ENCODE results near the gene PMVK. TPM values are rescaled to one million over a fixed set of nuclear protein-coding genes. Genes with fewer than 3 reads are reported as not detected.
A peak's percentile ranks its signal among the peaks of the same experiment; 100 is the strongest.

Gene PMVK
- total RNA-seq, 1 experiment from 2014 or later: 26.3 TPM

GRCh38 chr1:154944401-154945159, 8.1 kb upstream of the PMVK start:
- H2BK20ac ChIP-seq (ENCODE audit: low read depth, low read length, poor library complexity, severe bottlenecking): no peak overlapping the region
- TF ChIP-seq CTCF (conservative IDR thresholded peaks at IDR 0.05): no peak
- H3K4me2 ChIP-seq (ENCODE audit: insufficient read depth, insufficient read length, low read length): no peak overlapping the region
- no peak for DNase-seq
- peak overlapping the region in 1 of 3 experiments; percentile 4; a peak in 2 of 7 replicates for H3K27ac Mint-ChIP-seq
- H3K9me3 Mint-ChIP-seq: no peaks in the 10 kb centered on the region
- no peaks in the 10 kb centered on the region for H3K79me1 ChIP-seq (ENCODE audit: insufficient read depth, low read depth, low read length, poor library complexity, severe bottlenecking)
- no peak overlapping the region for H3K4ac ChIP-seq (ENCODE audit: low read depth, low read length)
- H3K27me3 ChIP-seq (ENCODE audit: insufficient read depth, low read length): no peaks in the 10 kb centered on the region
- WGBS (ENCODE audit: extremely low coverage, insufficient read length, low lambda C conversion rate): no CpG with 5 or more reads among the region's 9 CpGs
- no peaks in the 10 kb centered on the region for H3K9me3 ChIP-seq (ENCODE audit: control insufficient read depth, low read depth, low read length)
- no peak overlapping the region for H3K18ac ChIP-seq (ENCODE audit: insufficient read length, low read depth, low read length)
- no peak overlapping the region for H2AFZ ChIP-seq (ENCODE audit: low read length)
- no peak overlapping the region for H3T11ph ChIP-seq (ENCODE audit: low read length)
- no peaks in the 10 kb centered on the region for H3K23me2 ChIP-seq (ENCODE audit: insufficient read length, low read depth, low read length, poor library complexity, severe bottlenecking)
- H3K4me1 ChIP-seq (ENCODE audit: insufficient read depth, low read length): peaks cover 3% of the 10 kb centered on the region; the same call in 1 of the 2 replicates
- no peak overlapping the region for H4K8ac ChIP-seq (replicated peaks; ENCODE audit: insufficient read length, low read depth, low read length)
- no peak overlapping the region for H2AK5ac ChIP-seq (ENCODE audit: insufficient read length, low read length)
- peaks cover 23% of the 10 kb centered on the region in 2 experiments for H3K4me1 Mint-ChIP-seq
- H2BK15ac ChIP-seq (ENCODE audit: low read depth, low read length): no peak overlapping the region
- H4K5ac ChIP-seq (ENCODE audit: insufficient read length, low read depth, low read length): no peak overlapping the region
- H3K56ac ChIP-seq (ENCODE audit: insufficient read length, low read depth, low read length): no peak overlapping the region
- no peak overlapping the region for H3K14ac ChIP-seq (ENCODE audit: insufficient read depth, low read length)
- H3K27me3 Mint-ChIP-seq (ENCODE audit: low read depth): no peaks in the 10 kb centered on the region
- no peak overlapping the region for H2BK5ac ChIP-seq (ENCODE audit: insufficient read length, low read length)
- H3K4me3 Mint-ChIP-seq: no peak overlapping the region; a peak in 1 of 5 replicates
- H3K9ac ChIP-seq (ENCODE audit: extremely low read depth, insufficient read length, low read length): no peak overlapping the region
- H2BK120ac ChIP-seq (ENCODE audit: low read depth, low read length, poor library complexity, severe bottlenecking): no peak overlapping the region
- H3K36me3 Mint-ChIP-seq (ENCODE audit: insufficient read depth in 1 of 3, low read depth in 3 of 3): peaks cover 0 to 10% (median 5%) of the 10 kb centered on the region in 3 experiments; a peak in 5 of 7 replicates
- no peak overlapping the region for H3K23ac ChIP-seq (ENCODE audit: insufficient read length, low read depth, low read length)
- no peaks in the 10 kb centered on the region for H3K79me2 ChIP-seq (ENCODE audit: insufficient read depth, low read length)
- no peak overlapping the region for H2BK12ac ChIP-seq (ENCODE audit: insufficient read length, low read depth, low read length)
- H3K27ac ChIP-seq (ENCODE audit: insufficient read length, low read depth, low read length): no peak overlapping the region
- H4K20me1 ChIP-seq (ENCODE audit: control insufficient read depth, insufficient read depth, insufficient read length): no peaks in the 10 kb centered on the region
- H4K91ac ChIP-seq (ENCODE audit: insufficient read length, low read depth, low read length): no peak overlapping the region

Measured in H9 (cell line).